KMS-11 (cell line): Measurements from ENCODE around the gene PLEKHS1.
"Not testable (repeated sequence)": the region's sequence is repeated elsewhere in the genome, so short reads cannot be mapped to it uniquely, and the experiment has no call there.

Experiments used
- H2AFZ ChIP-seq: fragments of 200-600 bp; sonication (generic); 2 replicates; pipeline ENCODE4 v1.6.1; 2016; ENCODE audit warnings: antibody characterized with exemption, mixed run types, low read depth
- H3K27ac ChIP-seq: fragments of 200-600 bp; sonication (generic); 2 replicates; pipeline ENCODE4 v1.6.1; 2016; ENCODE audit warnings: mild to moderate bottlenecking, mixed run types
- H3K27me3 ChIP-seq: fragments of 200-600 bp; sonication (generic); 2 replicates; pipeline ENCODE4 v1.6.1; 2017; ENCODE audit warnings: mild to moderate bottlenecking, low read depth, mixed run types, moderate library complexity; ENCODE audit not compliant: insufficient read depth
- H3K36me3 ChIP-seq: fragments of 200-600 bp; sonication (generic); 2 replicates; pipeline ENCODE4 v1.6.1; 2017; ENCODE audit warnings: mild to moderate bottlenecking, mixed run types; ENCODE audit not compliant: insufficient read depth
- H3K4me1 ChIP-seq: fragments of 200-600 bp; sonication (generic); 2 replicates; pipeline ENCODE4 v1.6.1; 2016; ENCODE audit warnings: mild to moderate bottlenecking, low read depth, mixed run types; ENCODE audit not compliant: poor library complexity, severe bottlenecking
- H3K4me2 ChIP-seq: fragments of 200-600 bp; sonication (generic); 2 replicates; pipeline ENCODE4 v1.7.0; 2016; ENCODE audit warnings: mild to moderate bottlenecking, mixed run types
- H3K4me3 ChIP-seq: fragments of 200-600 bp; sonication (generic); IDR thresholded peaks from 2 replicates; pipeline ENCODE4 v1.6.1; 2017; ENCODE audit warnings: low read depth, low read length, mixed read lengths; ENCODE audit not compliant: insufficient read depth
- H3K79me2 ChIP-seq: fragments of 200-600 bp; sonication (generic); 2 replicates; pipeline ENCODE4 v1.6.1; 2016; ENCODE audit warnings: low read depth, mixed run types; ENCODE audit not compliant: insufficient read depth
- H3K9ac ChIP-seq: fragments of 200-600 bp; sonication (generic); 2 replicates; pipeline ENCODE4 v1.6.1; 2016; ENCODE audit warnings: mild to moderate bottlenecking, mixed run types
- H4K20me1 ChIP-seq: fragments of 200-600 bp; sonication (generic); 2 replicates; pipeline ENCODE4 v1.6.1; 2016; ENCODE audit warnings: mild to moderate bottlenecking, mixed run types; ENCODE audit not compliant: insufficient read depth
- TF ChIP-seq, protein P1 (sequence below): fragments of 200-600 bp; sonication (generic); conservative IDR thresholded peaks from 2 replicates; pipeline ENCODE4 v1.6.1; 2017; ENCODE audit warnings: low read depth, mild to moderate bottlenecking, antibody characterized with exemption, low read length, moderate library complexity, mixed read lengths

The PLEKHS1 gene

DNA sequence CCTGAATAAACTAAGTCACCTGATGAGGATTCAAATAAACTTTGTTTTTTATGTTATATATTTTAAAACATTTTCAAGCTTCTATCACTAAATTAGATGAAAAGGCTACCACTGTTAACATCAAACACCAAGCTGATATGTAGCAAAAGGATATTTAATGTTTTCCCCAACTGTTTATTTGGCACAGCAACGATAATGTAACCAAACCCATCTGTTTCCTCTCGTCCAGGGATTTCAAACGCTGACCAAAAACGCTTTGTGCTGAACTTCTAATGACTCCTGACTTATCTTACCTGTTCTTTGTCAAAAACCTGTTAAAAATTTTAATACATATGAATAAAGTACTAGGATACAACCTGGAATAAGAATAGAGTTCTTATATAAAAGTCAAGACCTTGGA, 71.9 kb downstream of the PLEKHS1 start:
- Histone ChIP-seq H3K4me3 (no peak overlapping the region), H2AFZ (no peak overlapping the region), H4K20me1 (no peaks in the 10 kb centered on the region), H3K9ac (no peak overlapping the region), H3K36me3 (no peaks in the 10 kb centered on the region), H3K4me2 (no peak overlapping the region), H3K27ac (no peak overlapping the region), H3K27me3 (no peaks in the 10 kb centered on the region), H3K79me2 (no peaks in the 10 kb centered on the region), H3K4me1 (no peaks in the 10 kb centered on the region)
- TF ChIP-seq, protein P1, sequence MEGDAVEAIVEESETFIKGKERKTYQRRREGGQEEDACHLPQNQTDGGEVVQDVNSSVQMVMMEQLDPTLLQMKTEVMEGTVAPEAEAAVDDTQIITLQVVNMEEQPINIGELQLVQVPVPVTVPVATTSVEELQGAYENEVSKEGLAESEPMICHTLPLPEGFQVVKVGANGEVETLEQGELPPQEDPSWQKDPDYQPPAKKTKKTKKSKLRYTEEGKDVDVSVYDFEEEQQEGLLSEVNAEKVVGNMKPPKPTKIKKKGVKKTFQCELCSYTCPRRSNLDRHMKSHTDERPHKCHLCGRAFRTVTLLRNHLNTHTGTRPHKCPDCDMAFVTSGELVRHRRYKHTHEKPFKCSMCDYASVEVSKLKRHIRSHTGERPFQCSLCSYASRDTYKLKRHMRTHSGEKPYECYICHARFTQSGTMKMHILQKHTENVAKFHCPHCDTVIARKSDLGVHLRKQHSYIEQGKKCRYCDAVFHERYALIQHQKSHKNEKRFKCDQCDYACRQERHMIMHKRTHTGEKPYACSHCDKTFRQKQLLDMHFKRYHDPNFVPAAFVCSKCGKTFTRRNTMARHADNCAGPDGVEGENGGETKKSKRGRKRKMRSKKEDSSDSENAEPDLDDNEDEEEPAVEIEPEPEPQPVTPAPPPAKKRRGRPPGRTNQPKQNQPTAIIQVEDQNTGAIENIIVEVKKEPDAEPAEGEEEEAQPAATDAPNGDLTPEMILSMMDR = no peak

DNA sequence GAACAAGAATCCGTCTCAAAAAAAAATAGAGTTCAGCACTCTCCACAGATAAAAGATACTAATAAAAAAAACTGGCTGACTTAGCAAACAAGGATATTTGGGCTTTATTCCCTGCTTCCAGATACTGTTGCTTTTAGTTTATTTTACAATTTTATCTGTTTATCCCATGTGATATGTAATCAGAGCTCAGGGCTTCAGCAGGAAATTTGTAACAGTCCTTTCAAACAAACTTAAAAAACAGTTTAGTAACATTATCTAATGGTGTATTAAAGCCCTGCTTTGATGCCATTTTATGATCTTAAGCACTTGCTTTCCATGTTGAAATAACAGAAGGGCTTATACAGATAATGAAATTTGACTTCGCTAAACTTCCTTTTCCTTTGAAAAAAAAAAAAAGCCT, 74.3 kb downstream of the PLEKHS1 start:
- no peak overlapping the region for H3K27ac ChIP-seq
- no peaks in the 10 kb centered on the region for H3K36me3 ChIP-seq
- no peak overlapping the region for H2AFZ ChIP-seq
- no peaks in the 10 kb centered on the region for H4K20me1 ChIP-seq
- H3K79me2 ChIP-seq = no peaks in the 10 kb centered on the region
- H3K4me1 ChIP-seq = no peaks in the 10 kb centered on the region
- H3K4me3 ChIP-seq = no peak overlapping the region
- TF ChIP-seq, protein P1 = no peak
- no peaks in the 10 kb centered on the region for H3K27me3 ChIP-seq
- no peak overlapping the region for H3K9ac ChIP-seq
- no peak overlapping the region for H3K4me2 ChIP-seq

DNA sequence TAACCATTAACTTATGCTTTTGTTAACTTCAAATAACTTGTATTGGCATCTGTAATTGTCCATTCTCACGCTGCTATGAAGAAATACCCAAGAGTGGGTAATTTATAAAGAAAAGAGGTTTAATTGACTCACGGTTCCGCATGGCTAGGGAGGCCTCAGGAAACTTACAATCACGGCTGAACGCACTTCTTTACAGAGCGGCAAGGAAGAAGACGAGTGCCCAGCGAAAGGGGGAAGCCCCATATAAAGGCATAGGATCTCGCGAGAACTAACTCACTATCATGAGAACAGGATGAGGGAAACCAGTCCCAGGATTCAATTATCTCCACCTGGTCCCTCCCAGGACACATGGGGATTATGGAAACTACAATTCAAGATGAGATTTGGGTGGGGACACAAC, 77.1 kb downstream of the PLEKHS1 start:
- not testable (repeated sequence) for H3K4me3 ChIP-seq, H3K36me3 ChIP-seq, H2AFZ ChIP-seq, H4K20me1 ChIP-seq, H3K27ac ChIP-seq, H3K4me1 ChIP-seq, H3K27me3 ChIP-seq, H3K79me2 ChIP-seq, H3K4me2 ChIP-seq, H3K9ac ChIP-seq
